ENCODE data around the gene CMTM8. TPM values are rescaled to one million over a fixed set of nuclear protein-coding genes. Genes with fewer than 3 reads are reported as not detected.
"Not testable (repeated sequence)": the region's sequence is repeated elsewhere in the genome, so short reads cannot be mapped to it uniquely, and the experiment has no call there.

CMTM8 gene
- total RNA-seq, 1 donor from 2014 or later = 6.3 TPM

DNA sequence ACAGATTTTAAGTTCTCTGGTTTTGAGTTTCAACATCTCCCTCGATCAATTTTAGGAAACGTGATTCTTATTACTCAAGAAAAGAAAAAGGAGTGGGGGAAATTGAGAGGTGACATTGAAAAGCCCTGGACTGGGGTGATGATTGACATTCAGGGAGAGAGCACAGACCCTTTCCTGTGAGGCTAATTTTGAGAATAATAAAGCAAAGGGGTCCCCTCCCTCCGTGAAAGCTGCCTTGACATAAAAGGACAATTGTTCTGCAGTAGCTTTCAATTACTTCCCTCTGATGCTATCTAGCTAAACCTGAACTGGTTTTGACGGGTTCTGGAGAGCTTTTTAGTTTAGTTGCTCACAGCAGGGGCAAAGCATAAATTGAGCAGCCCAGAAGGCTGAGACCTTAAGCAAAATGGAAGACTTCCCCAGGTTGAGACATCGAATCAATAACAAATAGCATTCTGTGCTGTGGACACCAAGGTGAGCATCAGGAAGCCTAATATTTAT, 14.4 kb upstream of the CMTM8 start:
- no peak for ATAC-seq
- intact Hi-C loops (cut with DNase I) = no loop called here
- DNase-seq (ENCODE audit: missing footprints) = no peak

DNA sequence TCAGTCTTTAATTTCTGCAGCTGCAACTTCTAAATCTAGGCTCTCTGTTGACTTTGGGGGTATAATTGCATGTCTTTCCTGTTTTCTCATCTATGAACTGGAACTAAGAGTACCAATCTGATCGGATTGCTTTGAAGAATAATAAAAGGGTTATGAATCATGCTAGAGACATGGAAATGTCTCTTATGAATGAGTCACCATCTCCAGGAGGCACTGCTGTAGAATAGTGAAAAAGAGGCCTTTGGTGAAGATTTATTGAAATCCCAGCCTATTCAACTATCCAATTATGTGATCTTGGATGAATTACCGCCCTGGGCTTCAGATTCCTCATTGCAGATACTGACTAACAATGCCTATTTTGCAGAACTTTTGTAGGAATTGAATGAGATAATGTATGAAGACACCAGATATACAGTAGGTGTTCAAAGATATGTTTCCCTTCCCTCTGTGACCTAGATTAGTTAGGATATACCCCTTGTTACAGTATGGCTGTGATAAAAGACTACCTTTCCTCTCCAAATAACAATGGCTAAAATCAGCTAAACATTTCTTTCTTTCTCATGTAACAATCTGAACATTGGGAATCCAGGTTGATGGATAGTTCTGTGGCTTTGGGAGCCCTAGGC, 11.5 kb upstream of the CMTM8 start:
- DNase-seq (ENCODE audit: missing footprints) (no peak), ATAC-seq (no peak)
- intact Hi-C loops (cut with DNase I) = no loop called here

DNA sequence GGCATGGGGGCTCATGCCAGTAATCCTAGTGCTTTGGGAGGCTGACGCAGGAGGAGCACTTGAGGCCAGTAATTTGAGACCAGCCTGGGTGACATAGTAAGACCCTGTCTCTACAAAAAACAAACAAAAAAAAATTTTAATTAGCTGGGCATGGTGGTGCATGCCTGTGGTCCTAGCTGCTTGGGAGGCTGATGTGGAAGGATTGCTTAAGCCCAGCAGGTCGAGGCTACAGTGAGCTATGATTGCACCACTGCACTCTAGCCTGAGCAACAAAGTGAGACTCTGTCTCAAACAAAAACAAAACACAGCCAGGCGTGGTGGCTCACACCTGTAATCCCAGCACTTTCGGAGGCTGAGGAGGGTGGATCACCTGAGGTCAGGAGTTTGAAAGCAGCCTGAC, 9.7 kb upstream of the CMTM8 start:
- ATAC-seq; DNase-seq (ENCODE audit: missing footprints); intact Hi-C loops (cut with DNase I): not testable (repeated sequence)

DNA sequence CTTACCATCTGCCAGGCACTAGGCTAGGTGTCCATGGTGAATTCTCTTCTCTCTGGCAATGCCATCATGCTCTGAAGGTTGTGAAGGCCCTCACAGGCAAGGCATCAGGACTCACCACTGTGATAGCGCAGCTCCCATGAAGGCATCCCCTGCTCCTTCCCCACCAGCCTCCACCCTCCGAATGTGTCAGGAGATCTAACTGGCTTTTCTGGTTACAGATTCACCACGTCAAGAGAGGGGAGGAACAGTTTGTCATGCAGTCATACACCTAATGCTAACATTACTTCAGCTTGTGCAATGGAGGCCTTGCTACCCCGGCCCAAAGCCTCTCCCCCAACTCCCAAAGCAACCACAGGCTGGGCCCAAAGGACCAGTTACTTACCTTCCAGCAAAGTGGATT, 8.9 kb upstream of the CMTM8 start:
- ATAC-seq (no peak), DNase-seq (ENCODE audit: missing footprints) (no peak)
- intact Hi-C loops (cut with DNase I) = no loop called here

DNA sequence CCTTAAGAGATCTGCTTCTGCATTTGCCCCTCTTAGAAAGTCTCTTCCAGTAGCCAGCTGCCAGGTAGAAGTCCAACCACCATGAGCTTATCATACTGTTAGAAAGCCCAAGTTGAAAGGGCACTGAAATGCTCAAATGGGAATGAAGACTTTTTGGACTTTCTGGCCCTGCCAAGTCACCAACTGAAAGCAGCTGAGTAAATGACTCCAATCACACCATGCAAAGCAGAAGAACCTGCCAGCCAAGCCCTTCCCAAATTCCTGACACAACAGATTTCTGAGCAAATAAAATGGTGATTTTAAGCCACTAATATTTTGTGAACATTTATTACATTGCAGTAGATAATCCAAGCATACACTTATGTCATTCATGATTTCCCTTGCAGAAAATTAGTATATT, 2.1 kb upstream of the CMTM8 start:
- DNase-seq (ENCODE audit: missing footprints) = no peak
- ATAC-seq = no peak
- intact Hi-C loops (cut with DNase I) = loop anchor here (5.0 kb wide), 1 partner anchor 46 kb away; no protein-coding TSS in a partner anchor

DNA sequence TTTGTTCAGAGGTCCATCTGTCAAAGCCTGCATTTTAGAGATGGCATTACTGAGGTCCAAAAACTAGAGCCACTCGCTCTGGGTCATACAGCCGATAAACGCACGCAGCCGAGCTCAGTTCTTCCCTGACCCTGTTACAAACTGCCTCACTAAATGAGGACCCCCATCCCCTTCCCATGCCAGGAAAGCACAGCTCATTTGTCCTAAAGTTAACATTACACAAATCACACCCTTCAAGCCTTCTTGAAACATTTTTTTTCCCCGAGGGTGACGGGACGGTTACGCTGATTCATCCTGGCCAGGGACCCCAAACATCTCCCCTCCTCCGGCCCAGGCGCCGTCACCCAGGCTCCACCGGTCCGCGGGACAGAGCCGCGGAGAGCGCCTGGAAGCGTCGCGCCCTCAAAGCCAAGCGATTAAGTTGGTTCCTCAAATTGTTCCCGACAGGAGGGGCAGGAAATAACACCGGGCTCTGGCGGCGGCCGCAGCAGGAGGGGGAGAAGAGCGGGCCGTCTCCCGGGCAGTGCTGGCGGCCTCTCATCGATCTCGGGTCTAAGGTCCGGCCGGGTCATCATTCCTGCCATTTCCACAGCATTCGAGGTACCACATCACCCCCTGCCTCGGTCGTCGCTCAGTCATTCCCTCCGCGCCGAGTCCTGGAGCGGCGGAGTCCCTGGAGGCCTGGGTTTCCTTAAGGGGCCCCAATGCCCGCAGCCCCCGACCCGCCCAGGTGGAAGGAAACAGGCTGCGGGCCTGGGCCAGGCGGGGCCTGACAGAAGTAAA, 619 bp upstream of the CMTM8 start:
- intact Hi-C loops (cut with DNase I) = loop anchor here (1.0 to 5.0 kb wide), 3 partner anchors 37 to 58 kb away; no protein-coding TSS in a partner anchor
- peak; percentile 73 for DNase-seq (ENCODE audit: missing footprints)

DNA sequence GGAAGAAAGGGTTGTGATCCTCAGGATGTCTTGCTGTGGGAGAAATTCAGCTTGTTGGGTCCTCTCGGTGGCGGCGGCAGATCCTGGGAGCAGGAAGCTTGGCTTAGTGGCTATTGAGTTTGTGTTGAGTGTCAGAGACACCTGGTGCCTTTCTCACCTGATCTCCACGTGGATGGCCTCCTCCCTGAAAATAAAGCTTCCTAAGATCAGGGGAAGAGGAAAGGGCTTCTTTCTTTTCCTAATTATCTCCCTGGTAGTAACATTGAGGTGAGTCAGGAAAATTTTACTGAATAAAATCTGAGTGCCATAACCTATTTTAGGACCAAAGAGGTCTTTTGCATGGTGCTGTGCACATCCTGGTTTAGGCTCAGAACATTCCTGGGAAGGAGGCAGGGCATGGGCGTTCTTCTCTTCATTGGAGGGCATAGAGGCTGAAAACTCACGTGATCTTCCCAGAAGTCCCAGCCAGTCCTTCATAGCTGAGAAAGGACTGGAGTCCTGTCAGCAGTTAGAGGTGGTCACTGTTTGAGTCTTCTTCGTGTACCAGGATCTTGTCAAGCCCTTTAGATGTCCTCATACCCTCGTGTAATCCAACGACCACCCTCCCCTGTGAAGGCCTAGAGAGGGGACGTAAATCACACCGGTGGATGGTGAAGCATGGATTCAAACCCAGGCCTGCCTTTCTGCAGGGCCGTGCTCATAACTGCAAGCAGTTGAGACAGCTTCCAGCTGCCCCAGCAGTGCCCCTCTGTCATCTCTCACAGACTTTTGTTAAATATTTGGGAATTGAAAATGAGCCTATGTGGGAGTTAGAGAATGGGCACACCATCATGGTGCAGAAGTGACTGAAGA, 1.1 kb downstream of the CMTM8 start:
- intact Hi-C loops (cut with DNase I) = loop anchor here (1.0 to 5.0 kb wide), 3 partner anchors 39 to 62 kb away; no protein-coding TSS in a partner anchor
- DNase-seq (ENCODE audit: missing footprints) = no peak
- ATAC-seq = no peak

More for the DNA sequence above, 619 bp upstream of the CMTM8 start:
- ATAC-seq = peak; percentile 66

DNA sequence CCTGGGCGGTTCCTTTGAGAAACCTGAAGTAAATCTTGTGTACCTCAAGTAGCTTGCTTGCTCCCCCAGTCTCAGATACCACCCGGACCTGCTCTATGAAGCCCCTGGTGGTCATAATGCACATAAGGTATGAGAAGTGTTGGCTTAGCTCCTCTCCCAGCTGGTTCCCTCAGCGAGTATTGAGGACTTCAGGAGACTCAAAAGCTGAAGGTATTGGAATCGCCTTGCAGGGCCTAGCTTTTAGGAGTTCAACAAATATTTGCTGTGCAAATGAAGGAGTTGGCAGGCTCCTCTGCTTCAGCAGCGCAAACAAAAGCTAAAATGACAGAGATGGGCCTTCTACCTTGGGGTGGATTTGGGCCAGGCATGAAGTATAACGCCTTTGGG, 1.7 kb downstream of the CMTM8 start:
- ATAC-seq (no peak), DNase-seq (ENCODE audit: missing footprints) (no peak)
- intact Hi-C loops (cut with DNase I) = loop anchor here (1.0 kb wide), 1 partner anchor 63 kb away; no protein-coding TSS in a partner anchor

DNA sequence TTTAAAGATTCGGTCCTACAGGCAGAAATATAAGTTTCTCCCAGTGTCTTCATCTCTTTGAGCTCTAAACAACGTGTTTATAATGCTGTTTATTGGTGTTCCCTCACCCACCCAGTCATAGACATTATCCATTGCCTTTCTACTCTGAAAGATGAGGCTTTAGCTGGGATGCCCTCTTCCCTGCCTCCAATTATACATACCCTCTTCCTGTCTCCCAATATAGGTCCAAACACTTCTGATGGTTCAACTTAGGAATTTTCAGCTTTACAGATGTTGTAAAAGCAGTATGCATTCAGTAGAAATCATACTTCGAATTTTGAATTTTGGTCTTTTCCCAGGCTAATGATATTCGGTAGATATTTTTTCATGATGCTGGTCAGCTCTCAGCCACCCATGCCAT, 2.6 kb downstream of the CMTM8 start:
- no peak for ATAC-seq
- no peak for DNase-seq (ENCODE audit: missing footprints)
- intact Hi-C loops (cut with DNase I) = no loop called here

DNA sequence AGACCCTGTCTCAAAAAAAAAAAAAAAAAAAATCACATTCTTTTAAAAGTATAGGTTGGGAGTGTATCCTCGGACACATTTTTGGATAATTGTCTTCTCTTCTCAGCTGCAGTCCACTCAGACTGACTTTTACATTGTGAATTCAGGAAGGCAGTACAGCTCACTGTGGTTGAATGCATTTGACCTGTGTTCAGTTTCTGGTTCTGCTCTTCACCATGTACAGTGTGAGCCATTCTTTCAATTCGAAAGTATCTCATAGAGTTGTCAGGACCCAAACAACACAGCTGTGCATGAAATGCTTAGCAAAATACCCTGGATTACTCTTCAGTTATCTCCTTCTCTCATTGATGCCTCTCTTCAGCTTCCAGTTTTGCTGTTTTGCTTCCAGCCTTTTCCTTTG, 5.0 kb downstream of the CMTM8 start:
- ATAC-seq (no peak), DNase-seq (ENCODE audit: missing footprints) (no peak)
- intact Hi-C loops (cut with DNase I) = no loop called here

DNA sequence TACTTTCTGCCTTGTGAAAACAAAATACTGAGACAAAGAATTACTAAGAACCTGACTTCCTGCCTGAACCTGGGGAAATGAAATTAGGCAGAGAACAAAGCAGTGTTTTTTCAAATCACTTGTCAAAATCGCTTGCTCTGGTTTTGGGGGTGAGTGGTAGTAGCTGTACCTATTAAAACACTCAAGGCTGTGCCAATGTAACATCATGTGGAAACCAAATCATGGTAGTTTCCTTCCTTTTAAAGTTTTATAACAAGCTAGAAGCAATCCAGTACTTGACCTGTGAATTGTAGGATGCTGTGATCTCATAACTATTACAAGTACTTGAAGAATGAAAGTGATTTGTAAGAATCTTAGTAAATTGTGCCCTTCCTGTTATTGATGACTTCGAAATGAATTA, 6.7 kb downstream of the CMTM8 start:
- intact Hi-C loops (cut with DNase I) = no loop called here
- ATAC-seq (no peak), DNase-seq (ENCODE audit: missing footprints) (no peak)

DNA sequence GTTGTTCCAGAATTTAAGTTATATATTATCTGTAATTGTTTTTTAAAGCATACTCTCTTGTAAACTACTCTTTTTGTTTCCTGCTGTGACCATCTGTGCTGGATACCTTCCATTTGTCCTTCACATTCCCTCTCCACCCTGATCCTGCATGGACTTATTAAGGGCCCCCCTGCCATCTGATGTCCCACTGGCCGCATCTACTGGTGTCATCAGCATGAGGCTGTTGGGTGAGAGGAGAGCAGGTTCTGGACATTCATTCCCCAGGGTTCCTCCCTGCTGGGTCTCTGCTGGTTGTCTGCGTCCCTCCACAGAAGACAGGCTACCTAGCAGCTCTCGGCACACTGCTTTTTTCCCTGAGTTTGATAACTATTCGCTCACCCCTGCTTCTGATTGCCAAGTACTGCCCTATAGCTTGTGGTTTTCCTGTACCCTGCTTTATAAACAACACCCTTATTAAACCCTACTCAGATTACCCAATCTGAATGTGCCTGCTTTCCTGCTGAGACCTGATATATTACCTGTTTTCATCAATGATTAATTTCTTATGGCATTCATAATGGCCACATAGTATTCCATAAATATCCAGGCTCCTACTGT, 7.7 kb downstream of the CMTM8 start:
- DNase-seq (ENCODE audit: missing footprints) = no peak
- no peak for ATAC-seq
- intact Hi-C loops (cut with DNase I) = no loop called here

DNA sequence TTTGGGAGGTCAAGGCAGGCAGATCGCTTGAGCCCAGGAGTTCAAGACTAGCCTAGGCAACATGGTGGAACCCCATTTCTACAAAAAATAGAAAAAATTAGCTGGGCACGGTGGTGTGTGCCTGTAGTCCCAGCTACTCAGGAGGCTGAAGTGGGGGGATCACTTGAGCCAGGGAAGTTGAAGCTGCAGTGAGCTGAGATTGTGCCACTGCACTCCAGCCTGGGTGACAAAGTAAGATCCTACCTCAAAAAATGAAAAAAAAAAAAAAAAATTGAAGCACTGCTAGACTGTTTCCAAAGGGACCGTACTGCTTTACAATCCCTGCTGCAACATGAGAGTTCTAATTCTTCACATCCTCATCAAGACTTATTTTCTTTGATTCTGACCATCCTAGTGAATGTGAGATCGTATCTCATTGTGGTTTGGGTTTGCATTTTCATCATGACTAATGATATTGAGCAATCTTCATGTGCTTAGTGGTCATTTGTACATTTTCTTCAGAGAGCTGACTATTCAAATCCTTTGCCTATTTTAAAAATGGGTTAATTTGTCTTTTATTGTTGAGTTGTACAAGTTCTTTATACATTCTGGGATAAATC, 10.8 kb downstream of the CMTM8 start:
- intact Hi-C loops (cut with DNase I) = no loop called here
- DNase-seq (ENCODE audit: missing footprints) (no peak), ATAC-seq (no peak)

DNA sequence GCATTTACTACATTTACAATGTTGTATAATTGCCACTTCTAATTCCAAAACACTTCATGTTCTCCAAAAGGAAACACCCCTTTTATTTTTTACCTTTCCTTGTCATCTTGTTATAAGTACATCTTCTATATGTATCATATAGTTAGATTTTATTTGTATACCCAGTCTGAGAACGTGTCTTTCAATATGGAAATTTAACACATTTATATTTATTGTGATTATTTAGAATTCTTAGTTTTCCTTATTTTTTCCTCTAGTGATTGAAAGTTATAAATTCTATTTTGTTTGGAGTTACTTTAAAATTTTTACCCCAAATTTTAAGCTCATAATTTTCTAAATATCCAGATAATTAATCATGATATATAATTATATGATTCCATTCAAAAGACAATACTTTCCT, 15.8 kb downstream of the CMTM8 start:
- intact Hi-C loops (cut with DNase I) = no loop called here
- ATAC-seq (no peak), DNase-seq (ENCODE audit: missing footprints) (no peak)

DNA sequence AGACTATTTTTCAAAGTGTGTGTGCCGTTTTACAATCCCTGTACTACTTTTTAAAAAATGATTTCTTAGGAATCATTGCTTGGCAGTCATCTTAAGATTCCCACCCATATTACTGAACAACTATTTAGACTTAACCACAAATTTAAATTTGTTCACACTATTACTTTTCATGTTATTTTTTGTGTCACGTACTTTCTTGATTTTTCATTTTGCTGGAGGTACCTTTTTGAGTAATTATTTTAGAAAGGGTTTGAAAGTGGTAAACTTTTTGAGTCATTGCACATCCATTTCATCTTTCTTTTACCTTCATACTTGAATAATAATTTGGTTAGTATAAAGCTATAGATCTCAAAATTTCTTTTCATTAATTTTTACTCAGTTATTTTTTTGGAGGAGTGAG, 16.9 kb downstream of the CMTM8 start:
- intact Hi-C loops (cut with DNase I) = no loop called here
- ATAC-seq = no peak
- no peak for DNase-seq (ENCODE audit: missing footprints)

DNA sequence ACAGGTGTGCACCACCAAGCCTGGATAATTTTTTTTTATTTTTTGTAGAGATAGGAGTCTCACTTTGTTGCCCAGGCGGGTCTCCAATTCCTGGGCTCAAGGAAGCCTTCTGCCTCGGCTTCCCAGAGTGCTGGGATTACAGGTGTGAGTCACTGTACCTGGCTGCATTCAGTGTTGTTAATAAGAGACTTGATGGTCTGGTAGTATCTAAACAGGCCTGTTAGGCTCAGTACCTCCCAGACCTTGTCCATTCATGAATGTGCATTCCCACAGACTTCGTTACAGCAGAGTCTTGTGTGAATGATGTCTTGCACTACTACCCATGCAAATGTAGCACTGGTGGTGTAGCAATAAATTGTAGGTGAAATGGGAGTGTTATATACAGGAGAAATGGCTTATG, 17.7 kb downstream of the CMTM8 start:
- ATAC-seq (no peak), DNase-seq (ENCODE audit: missing footprints) (no peak)
- intact Hi-C loops (cut with DNase I) = no loop called here

DNA sequence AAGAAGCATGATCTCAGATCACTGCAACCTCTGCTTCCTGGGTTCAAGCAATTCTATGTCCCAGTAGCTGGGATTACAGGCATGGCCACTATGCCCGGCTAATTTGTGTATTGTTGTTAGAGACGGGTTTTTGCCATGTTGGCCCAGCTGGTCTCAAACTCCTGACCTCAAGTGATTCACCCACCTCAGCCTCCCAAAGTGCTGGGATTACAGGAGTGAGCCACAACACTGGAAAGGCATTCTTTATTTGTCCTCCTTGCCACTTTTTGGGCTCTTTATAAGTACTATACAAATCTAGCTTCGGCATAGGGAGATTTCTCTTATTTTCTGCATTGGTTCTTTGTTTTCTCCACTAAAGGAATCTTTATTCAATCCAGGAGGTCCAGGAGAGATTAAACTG, 18.6 kb downstream of the CMTM8 start:
- intact Hi-C loops (cut with DNase I) = no loop called here
- ATAC-seq = no peak

DNA sequence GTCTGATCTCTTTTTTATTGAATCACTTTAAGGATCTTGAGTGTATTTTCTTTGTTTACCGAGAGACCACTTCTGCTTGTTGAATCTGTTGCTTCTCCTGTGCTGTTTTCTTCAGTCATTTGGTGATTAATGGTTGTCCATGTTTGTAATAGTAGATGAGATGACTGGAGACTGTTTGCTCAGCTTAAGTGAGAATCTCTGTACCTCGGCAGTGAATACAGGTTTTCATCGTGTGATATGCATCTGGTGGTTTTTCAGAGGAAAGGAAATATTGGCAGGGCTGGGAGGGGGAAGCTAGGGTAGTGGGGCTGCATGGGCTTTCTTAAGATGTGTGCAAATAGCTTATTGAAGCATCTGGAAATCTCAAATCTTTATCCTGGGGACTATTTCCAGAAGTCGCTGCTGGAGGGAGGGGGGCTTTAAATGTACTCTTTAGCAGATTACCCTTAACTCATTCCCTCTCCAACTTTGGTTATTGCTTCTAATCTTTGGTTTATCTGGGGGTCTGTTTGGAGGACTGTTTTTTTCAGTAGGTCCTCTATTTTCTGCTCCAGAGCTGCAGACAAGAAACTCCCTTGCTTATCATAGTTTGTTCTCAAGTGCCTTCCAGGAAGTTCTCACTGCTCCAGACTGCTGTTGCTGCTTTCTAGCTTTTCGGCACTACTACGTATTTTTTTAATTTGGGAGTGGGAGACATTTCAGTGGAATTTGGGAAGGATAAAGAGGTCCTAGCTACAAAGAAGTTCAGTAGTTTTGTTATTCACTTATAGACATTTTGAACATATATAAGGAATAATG, 19.4 kb downstream of the CMTM8 start:
- DNase-seq (ENCODE audit: missing footprints) (no peak), ATAC-seq (no peak)
- intact Hi-C loops (cut with DNase I) = no loop called here

More for the DNA sequence above, 18.6 kb downstream of the CMTM8 start:
- DNase-seq (ENCODE audit: missing footprints) = no peak
